ELF-1 (cell line): Measurements from ENCODE around the gene C1S.
"Not testable (repeated sequence)": the region's sequence is repeated elsewhere in the genome, so short reads cannot be mapped to it uniquely, and the experiment has no call there.

ENCODE experiments used
- DNase-seq: peaks from one replicate; pipeline ENCODE4 v3.0.0-alpha.2; 2016; ENCODE audit warnings: low read depth, low spot score

Gene C1S

GRCh38 chr12:7060353-7060954 is at the start of gene C1S:
Gene C1S (plus strand): TSS chr12:7060718. CDS start chr12:7061913, 1,195 bp downstream.
- DNase-seq: peak; percentile 83

- not testable (repeated sequence) for DNase-seq
These were observed 49.1 kb upstream of the C1S start for GRCh38 chr12:7011398-7011797.

DNA sequence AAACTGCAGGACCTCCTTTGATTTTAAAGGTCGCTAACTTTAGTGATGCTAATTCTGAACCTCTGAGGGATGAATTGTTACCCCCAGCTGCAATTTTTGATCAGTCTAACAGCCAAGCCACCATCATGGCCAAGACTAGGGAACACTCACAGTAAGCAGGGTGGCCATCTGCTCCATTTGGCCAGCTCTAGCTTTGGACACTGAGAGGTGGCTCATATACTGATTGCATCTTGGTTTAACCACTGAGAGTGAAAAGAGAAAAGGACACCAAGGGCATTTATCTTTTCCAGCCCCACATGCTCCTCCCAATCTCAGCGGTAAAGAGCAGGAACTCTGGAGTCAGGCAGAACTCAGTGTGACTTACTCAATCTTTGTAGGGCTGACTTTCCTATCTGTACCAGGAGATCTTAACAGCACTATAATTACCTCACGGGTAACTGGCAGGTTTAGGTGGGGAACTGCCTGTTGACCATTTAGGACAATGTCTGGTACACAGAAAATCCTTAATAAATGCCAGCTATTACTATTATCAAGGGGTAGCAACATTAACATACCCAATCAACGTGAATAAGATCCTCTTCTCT is 48.4 kb upstream of the C1S start:
- DNase-seq: no peak

- DNase-seq: no peak
These were observed 47.4 kb upstream of the C1S start for GRCh38 chr12:7013101-7013500.

- DNase-seq: no peak
These were observed 44.8 kb upstream of the C1S start for GRCh38 chr12:7015555-7016370.

GRCh38 chr12:7016958-7017571 is 43.5 kb upstream of the C1S start:
- DNase-seq: no peak

DNA sequence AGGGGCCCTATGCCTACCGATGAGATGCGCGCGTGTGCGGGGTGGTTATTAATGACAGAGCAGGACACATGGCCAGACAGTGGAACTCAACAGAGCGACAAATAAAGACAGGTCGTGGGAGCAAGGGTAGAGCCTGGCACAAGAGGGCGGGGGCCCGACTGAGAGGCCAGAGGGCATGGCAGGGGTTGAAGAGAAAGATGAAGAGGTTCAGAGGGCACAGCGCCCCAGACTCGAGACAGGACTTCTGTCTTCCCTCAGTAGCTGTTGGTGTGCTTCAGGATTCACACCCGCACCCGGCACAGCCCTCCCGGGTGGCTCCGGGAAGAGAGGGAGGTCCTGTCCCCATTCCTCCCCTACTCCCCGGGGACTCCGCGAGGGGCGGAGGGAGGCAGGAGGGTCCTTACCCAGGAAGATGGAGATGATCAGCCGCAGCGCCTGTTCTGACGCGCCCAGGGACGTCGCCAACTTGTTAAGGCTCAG is 42.6 kb upstream of the C1S start:
- DNase-seq: no peak

GRCh38 chr12:7018350-7019042 is 42.0 kb upstream of the C1S start, which contains the start of gene LPCAT3:
Gene LPCAT3 (minus strand): TSS chr12:7018476. CDS start chr12:7018424, 52 bp downstream.
- peak; percentile 99 for DNase-seq

- no peak for DNase-seq
These were observed 41.4 kb upstream of the C1S start for GRCh38 chr12:7019043-7019569.

- no peak for DNase-seq
These were observed 38.6 kb upstream of the C1S start for GRCh38 chr12:7021956-7022355.

DNA sequence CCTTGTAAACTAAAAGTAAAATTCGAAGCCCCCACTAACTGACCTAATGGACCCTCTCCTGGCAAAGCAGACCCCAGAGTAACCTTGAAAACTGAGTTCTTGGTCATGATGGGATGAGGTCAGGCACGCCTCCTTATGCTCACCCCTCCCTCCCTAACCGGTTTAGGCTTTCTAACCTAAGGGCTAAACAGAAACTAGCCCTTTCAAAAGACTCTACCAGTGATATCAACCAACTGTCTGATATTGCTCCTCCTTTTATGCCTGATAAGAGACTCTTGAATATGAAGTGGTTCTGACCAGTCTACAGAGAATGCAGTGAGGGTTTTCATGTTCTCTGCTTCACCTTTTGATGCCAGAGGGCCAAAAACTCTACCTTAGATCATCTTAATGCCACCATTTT is 37.4 kb upstream of the C1S start:
- DNase-seq: no peak

DNA sequence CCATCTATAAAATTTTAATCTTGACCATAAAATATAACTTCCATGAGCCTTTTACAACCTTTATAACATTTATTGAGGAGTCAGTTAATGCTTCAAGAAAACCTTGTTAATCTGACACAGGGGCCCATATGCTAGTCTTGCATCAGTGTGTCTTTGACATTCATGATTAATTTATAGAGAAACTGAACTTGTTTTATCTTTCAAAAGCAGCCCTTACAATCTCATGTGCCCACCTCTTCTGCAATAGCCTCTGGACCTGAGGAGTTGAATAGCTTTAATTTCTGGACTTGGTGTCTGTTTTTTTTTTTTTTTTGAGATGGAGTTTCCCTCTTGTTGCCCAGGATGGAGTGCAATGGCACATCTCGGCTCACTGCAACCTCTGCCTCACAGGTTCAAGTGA is 33.7 kb upstream of the C1S start:
- DNase-seq: no peak

GRCh38 chr12:7031306-7031705 is 29.2 kb upstream of the C1S start:
- DNase-seq: no peak

- no peak for DNase-seq
These were observed 27.5 kb upstream of the C1S start for GRCh38 chr12:7032990-7033389.

GRCh38 chr12:7034464-7034863 is 26.1 kb upstream of the C1S start:
- DNase-seq: no peak

DNA sequence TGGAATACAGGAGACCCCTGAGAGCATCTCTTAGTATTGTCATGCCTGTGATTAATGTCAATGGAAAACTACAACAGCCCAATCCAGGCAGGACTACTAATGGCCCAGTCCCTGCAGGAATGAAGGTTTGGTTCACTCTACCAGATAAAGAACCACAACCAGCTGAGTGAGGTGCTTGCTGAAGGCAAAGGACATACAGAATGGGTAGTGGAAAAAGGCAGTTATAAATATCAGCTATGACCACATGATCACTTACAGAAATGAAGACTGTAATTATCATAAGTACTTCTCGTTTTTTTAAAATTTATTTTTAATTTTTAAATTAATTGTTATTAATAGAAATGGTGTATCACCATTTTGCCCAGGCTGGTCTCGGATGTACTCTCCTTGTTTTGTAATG is 25.1 kb upstream of the C1S start:
- DNase-seq: no peak

GRCh38 chr12:7037411-7037810 is 23.1 kb upstream of the C1S start:
- DNase-seq: peak; percentile 30

DNA sequence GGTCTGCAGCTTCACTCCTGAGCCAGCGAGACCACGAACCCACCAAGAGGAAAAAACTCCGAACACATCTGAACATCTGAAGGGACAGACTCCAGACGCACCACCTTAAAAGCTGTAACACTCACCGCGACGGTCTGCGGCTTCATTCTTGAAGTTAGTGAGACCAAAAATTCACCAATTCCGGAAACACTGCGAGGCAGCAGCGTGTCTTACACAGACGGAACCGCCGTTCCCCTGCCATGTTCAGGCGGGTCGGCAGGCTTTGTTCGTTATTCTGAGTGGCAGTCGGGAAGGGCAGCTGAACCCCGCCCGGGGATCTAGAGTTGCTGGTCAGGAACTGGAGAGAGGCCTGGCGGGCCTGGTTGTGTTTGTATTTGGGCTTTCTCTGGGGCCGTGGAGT is 21.9 kb upstream of the C1S start:
- DNase-seq: no peak

DNA sequence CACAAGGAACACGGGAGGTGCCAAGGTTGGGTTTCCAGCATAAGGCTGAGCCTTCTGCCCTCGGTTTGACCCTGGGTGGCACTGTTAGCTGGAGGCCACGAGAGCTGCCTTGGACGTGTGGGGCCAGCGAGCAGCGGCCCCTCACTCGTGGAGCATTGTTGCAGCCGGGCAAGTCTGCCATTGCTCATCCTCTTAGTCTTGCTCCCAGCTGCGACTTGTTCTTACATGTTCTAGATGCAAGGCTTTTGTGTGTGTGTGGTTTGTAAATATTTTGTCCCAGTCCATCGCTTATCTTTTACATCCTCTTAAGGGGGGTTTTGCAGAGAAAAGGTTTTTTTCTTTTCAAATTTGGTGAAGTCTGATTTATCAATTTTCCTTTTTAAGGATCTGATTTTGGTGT is 21.1 kb upstream of the C1S start:
- no peak for DNase-seq

DNA sequence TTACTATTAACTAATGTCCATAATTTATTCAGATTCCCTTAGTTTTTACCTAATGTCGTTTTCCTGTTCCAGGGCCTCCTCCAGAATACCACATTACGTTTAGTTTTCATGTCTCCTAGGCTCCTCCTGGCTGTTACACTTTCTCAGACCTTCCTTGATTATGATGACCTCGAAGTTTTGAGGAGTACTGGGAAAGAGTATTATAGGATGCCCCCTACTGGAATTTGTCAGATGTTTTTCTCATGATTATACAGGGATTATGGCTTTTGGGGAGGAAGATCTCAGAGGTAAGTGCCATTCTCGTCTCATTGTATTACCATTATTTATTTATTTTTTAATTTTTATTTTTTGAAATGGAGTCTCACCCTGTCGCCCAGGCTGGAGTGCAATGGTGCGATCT is 17.7 kb upstream of the C1S start:
- DNase-seq: no peak

- DNase-seq: no peak
These were observed 14.6 kb upstream of the C1S start for GRCh38 chr12:7045913-7046312.
